Upper lobe of right lung (tissue), 1 donor: ENCODE data around the gene PAX4. TPM values are rescaled to one million over a fixed set of nuclear protein-coding genes. Genes with fewer than 3 reads are reported as not detected.

Source experiments
- ATAC-seq: fragments of 200-7000 bp; cut with Tn5 transposase; one replicate; pipeline ENCODE4 v1.9.1; 2020; ENCODE audit warnings: mild to moderate bottlenecking, moderate library complexity
- DNase-seq: peaks from one replicate; pipeline ENCODE4 v3.0.0-alpha.2; 2020
- H3K27ac ChIP-seq: fragments of 200-600 bp; one replicate; pipeline ENCODE4 v1.8.0; 2022
- H3K27me3 ChIP-seq: fragments of 200-600 bp; one replicate; pipeline ENCODE4 v1.8.0; 2022; ENCODE audit warnings: mild to moderate bottlenecking
- H3K36me3 ChIP-seq: fragments of 200-600 bp; one replicate; pipeline ENCODE4 v1.8.0; 2022
- H3K4me1 ChIP-seq: fragments of 200-600 bp; one replicate; pipeline ENCODE4 v1.8.0; 2022
- H3K4me3 ChIP-seq: fragments of 200-600 bp; one replicate; pipeline ENCODE4 v1.8.0; 2022; ENCODE audit warnings: mild to moderate bottlenecking
- H3K9me3 ChIP-seq: fragments of 200-600 bp; one replicate; pipeline ENCODE4 v1.8.0; 2022
- intact Hi-C: fragments of 100-400 bp; cut with DNase I; formaldehyde crosslinking; loops from one replicate; pipeline ENCODE4 v1.11.0; 2022
- total RNA-seq: library from RNA; stranded (reverse); fragmentation: NEBNext Ultra II Directional; extraction: Animal tissue kit (Norgen Biotek cat#: 25700); gene quantifications from one replicate; pipeline ENCODE4 v1.2.1, GENCODE V29; 2021
- TF ChIP-seq, protein P1 (sequence below): fragments of 200-600 bp; IDR thresholded peaks from one replicate; pipeline ENCODE4 v1.8.0; 2022; ENCODE audit warnings: antibody characterized with exemption
- donor health status: DM: no; HTN: yes; CAD: no; lungs with severe emphysema.

The PAX4 gene
- total RNA-seq, 1 donor from 2014 or later, result not detected

DNA sequence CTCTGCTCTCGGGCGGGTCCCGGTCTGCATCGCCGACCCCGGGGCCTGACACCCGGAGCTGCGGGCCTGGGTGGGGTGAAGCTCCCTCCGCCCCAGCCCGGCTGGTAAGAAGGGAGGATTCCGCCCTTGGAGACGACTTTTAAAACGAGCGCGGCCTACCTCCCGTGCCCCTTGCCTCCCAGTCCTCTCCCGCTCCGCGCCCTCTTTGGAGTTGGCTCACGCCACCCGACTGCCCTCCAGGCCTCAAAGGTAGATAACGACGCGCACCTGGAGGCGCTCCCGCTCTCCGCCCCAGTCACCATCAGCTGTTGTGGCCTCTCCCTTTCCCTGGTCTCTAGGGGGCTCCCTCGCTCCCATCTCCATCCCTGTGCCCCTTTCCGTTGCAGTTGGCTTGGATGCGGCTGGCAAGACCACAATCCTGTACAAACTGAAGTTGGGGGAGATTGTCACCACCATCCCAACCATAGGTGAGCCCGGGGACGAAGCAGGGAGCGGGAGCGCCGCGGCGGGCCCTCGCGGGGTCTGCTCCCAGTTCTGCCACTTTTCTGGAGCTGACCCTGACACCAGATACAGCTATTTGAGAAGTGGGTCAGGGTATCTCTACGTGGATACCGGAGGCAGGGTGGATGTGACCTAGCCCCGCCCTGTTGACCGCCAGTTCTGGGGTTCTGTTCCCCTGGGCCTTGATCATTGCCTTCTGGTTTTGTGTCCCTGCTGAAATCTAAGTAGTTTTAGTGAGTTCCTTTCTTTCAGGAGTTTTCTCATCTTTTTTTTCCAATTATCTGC lies 29.1 kb downstream of the PAX4 start:
- DNase-seq, result peak; percentile 80
- peaks cover 34% of the 10 kb centered on the region for H3K4me1 ChIP-seq
- intact Hi-C loops, result no loop called here
- no peaks in the 10 kb centered on the region for H3K9me3 ChIP-seq
- H3K4me3 ChIP-seq, result peak overlapping the region; percentile 100
- TF ChIP-seq, protein P1, sequence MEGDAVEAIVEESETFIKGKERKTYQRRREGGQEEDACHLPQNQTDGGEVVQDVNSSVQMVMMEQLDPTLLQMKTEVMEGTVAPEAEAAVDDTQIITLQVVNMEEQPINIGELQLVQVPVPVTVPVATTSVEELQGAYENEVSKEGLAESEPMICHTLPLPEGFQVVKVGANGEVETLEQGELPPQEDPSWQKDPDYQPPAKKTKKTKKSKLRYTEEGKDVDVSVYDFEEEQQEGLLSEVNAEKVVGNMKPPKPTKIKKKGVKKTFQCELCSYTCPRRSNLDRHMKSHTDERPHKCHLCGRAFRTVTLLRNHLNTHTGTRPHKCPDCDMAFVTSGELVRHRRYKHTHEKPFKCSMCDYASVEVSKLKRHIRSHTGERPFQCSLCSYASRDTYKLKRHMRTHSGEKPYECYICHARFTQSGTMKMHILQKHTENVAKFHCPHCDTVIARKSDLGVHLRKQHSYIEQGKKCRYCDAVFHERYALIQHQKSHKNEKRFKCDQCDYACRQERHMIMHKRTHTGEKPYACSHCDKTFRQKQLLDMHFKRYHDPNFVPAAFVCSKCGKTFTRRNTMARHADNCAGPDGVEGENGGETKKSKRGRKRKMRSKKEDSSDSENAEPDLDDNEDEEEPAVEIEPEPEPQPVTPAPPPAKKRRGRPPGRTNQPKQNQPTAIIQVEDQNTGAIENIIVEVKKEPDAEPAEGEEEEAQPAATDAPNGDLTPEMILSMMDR, result peak; percentile 39
- peak overlapping the region; percentile 90 for H3K27ac ChIP-seq
- ATAC-seq, result peak; percentile 45
- peaks cover 26% of the 10 kb centered on the region for H3K36me3 ChIP-seq
- no peaks in the 10 kb centered on the region for H3K27me3 ChIP-seq

DNA sequence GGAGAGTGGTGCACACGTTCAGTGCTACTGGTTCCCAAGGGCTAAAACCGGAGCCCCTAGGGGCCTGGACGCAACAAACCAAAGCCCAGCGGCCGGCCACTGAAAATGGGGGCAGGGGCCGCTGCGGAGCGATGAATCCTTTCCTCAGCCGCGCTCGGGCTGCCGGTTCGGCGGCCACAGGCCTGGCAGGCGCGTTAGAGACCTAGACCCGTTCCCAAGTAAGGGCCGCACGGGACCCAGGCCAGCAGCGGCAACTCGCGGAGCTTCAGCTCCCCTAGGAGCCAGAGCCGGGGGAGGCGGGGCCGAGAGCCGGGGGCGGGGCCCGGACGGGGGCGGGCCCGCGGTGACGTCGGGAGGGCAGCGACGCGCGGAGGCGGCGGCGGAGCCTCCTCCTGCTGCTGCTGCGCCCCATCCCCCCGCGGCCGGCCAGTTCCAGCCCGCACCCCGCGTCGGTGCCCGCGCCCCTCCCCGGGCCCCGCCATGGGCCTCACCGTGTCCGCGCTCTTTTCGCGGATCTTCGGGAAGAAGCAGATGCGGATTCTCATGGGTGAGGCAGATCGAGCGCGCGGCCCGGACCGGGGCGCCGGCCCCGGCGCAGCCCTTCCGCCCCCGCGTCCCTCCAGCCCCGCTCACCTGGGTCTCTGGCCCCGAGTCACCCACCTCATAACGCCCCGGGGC lies 29.8 kb downstream of the PAX4 start, which contains the start of gene ARF5:
ARF5 (plus strand) TSS at position 393 of the 678 bp plus-strand sequence; CDS start at position 481, 88 bp downstream.
- TF ChIP-seq, protein P1, result no peak
- Histone ChIP-seq H3K27me3 (no peaks in the 10 kb centered on the region), H3K4me3 (peak within 1 kb of the TSS; percentile 100), H3K9me3 (no peaks in the 10 kb centered on the region), H3K4me1 (peaks cover 41% of the 10 kb centered on the region), H3K36me3 (peaks cover 26% of the 10 kb centered on the region), H3K27ac (peak within 1 kb of the TSS; percentile 90)
- intact Hi-C loops, result no loop called here
- peak; percentile 95 for DNase-seq
- peak; percentile 94 for ATAC-seq

- intact Hi-C loops, result no loop called here
- no peaks in the 10 kb centered on the region for H3K9me3 ChIP-seq
- H3K27ac ChIP-seq, result peak overlapping the region; percentile 90
- H3K4me3 ChIP-seq, result peak overlapping the region; percentile 100
- ATAC-seq, result no peak
- H3K36me3 ChIP-seq, result peaks cover 31% of the 10 kb centered on the region
- peaks cover 43% of the 10 kb centered on the region for H3K4me1 ChIP-seq
- TF ChIP-seq, protein P1, result no peak
- DNase-seq, result no peak
- no peaks in the 10 kb centered on the region for H3K27me3 ChIP-seq
Observed at GRCh38 chr7:127587663-127588018, 30.3 kb downstream of the PAX4 start.

DNA sequence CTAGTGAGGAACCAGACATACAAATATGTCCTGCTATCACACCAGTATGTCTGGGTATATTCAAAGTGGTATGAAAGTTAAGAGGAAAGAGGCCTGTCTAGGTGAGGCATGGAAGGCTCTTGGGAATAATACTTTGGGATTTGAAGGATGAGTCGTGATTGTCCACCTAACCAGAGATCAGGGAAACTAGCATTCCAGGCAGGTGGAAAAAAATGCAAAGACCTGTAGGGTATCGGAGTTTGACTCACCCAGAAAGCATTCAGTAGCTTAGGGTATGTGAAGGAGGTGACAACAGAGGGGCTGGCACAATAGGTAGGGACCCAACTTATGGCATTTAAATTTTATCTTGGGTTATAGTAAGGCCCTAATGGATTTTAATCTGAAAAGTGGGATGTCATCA lies 31.6 kb downstream of the PAX4 start:
- no peaks in the 10 kb centered on the region for H3K27me3 ChIP-seq
- peaks cover 56% of the 10 kb centered on the region for H3K4me1 ChIP-seq
- DNase-seq, result no peak
- peaks cover 35% of the 10 kb centered on the region for H3K36me3 ChIP-seq
- intact Hi-C loops, result no loop called here
- TF ChIP-seq, protein P1, result no peak
- no peak for ATAC-seq
- no peaks in the 10 kb centered on the region for H3K9me3 ChIP-seq
- no peak overlapping the region for H3K27ac ChIP-seq
- H3K4me3 ChIP-seq, result no peak overlapping the region

GRCh38 chr7:127585044-127585953 lies 32.6 kb downstream of the PAX4 start, which contains the start of gene GCC1:
Gene GCC1 (minus strand): TSS chr7:127585596. CDS start chr7:127585182, 414 bp downstream.
- Histone ChIP-seq H3K27ac (peak within 1 kb of the TSS; percentile 89), H3K4me3 (peak within 1 kb of the TSS; percentile 91), H3K9me3 (no peaks in the 10 kb centered on the region), H3K27me3 (no peaks in the 10 kb centered on the region), H3K36me3 (peaks cover 35% of the 10 kb centered on the region), H3K4me1 (peaks cover 58% of the 10 kb centered on the region)
- peak; percentile 96 for DNase-seq
- TF ChIP-seq, protein P1, result no peak
- intact Hi-C loops, result no loop called here
- ATAC-seq, result peak; percentile 89
